ENCODE results near the gene CDKN1C. TPM values are rescaled to one million over a fixed set of nuclear protein-coding genes. Genes with fewer than 3 reads are reported as not detected.

CDKN1C gene
- polyA plus RNA-seq, 1 experiment: 2.1 TPM

- no peak for TF ChIP-seq CTCF (IDR thresholded peaks at IDR 0.05; ENCODE audit: insufficient read depth, low read depth, low read length)
- Histone ChIP-seq H3K4me3 (ENCODE audit: low read depth, low read length) (no peak overlapping the region), H3K36me3 (ENCODE audit: control insufficient read depth, insufficient read depth, low read length) (no peaks in the 10 kb centered on the region), H3K27me3 (ENCODE audit: control insufficient read depth, insufficient read depth, low read length) (no peaks in the 10 kb centered on the region)
- POLR2A ChIA-PET: no interaction called here
- CTCF ChIA-PET: interaction anchor here (0.7 to 20.3 kb wide), 10 partner anchors 10 to 585 kb away, joined by 3 to 772 read pairs (median 4); partner anchors contain the start of gene PHLDA2
- no peak for DNase-seq (ENCODE audit: low read depth)
These were observed 5.1 kb upstream of the CDKN1C start for GRCh38 chr11:2890466-2891294.

GRCh38 chr11:2889362-2890273, 4.0 kb upstream of the CDKN1C start:
- DNase-seq (ENCODE audit: low read depth): no peak
- no peak for TF ChIP-seq CTCF (IDR thresholded peaks at IDR 0.05; ENCODE audit: insufficient read depth, low read depth, low read length)
- CTCF ChIA-PET: interaction anchor here (0.7 to 20.3 kb wide), 7 partner anchors 40 to 466 kb away, joined by 3 to 772 read pairs (median 3); partner anchors contain the start of gene PHLDA2
- Histone ChIP-seq H3K27me3 (ENCODE audit: control insufficient read depth, insufficient read depth, low read length) (no peaks in the 10 kb centered on the region), H3K4me3 (ENCODE audit: low read depth, low read length) (no peak overlapping the region), H3K36me3 (ENCODE audit: control insufficient read depth, insufficient read depth, low read length) (no peaks in the 10 kb centered on the region)
- POLR2A ChIA-PET: no interaction called here

- peak; percentile 99 for TF ChIP-seq CTCF (IDR thresholded peaks at IDR 0.05; ENCODE audit: insufficient read depth, low read depth, low read length)
- no peak for DNase-seq (ENCODE audit: low read depth)
- POLR2A ChIA-PET: no interaction called here
- Histone ChIP-seq H3K36me3 (ENCODE audit: control insufficient read depth, insufficient read depth, low read length) (no peaks in the 10 kb centered on the region), H3K27me3 (ENCODE audit: control insufficient read depth, insufficient read depth, low read length) (no peaks in the 10 kb centered on the region), H3K4me3 (ENCODE audit: low read depth, low read length) (no peak overlapping the region)
- CTCF ChIA-PET: interaction anchor here (0.6 to 20.3 kb wide), 24 partner anchors 9 to 465 kb away, joined by 3 to 772 read pairs (median 4); no protein-coding TSS in a partner anchor
These were observed 2.8 kb upstream of the CDKN1C start for GRCh38 chr11:2888266-2888968.

- ChIA-PET CTCF (interaction anchor here (0.5 to 20.3 kb wide), 28 partner anchors 8 to 1269 kb away, joined by 3 to 772 read pairs (median 4); partner anchors contain the start of genes PHLDA2 and TSSC4), POLR2A (no interaction called here)
- TF ChIP-seq CTCF (IDR thresholded peaks at IDR 0.05; ENCODE audit: insufficient read depth, low read depth, low read length): no peak
- H3K4me3 ChIP-seq (ENCODE audit: low read depth, low read length): no peak overlapping the region
- no peaks in the 10 kb centered on the region for H3K27me3 ChIP-seq (ENCODE audit: control insufficient read depth, insufficient read depth, low read length)
- no peaks in the 10 kb centered on the region for H3K36me3 ChIP-seq (ENCODE audit: control insufficient read depth, insufficient read depth, low read length)
- no peak for DNase-seq (ENCODE audit: low read depth)
These were observed 2.1 kb upstream of the CDKN1C start for GRCh38 chr11:2887515-2888195.
